Measurements from ENCODE around the gene DUS2. TPM values are rescaled to one million over a fixed set of nuclear protein-coding genes. Genes with fewer than 3 reads are reported as not detected.

DUS2 gene
- total RNA-seq (2021; fragmentation: NEBNext Ultra II Directional; extraction: Animal tissue kit (Norgen Biotek cat#: 25700)) (24.5 and 27.0 TPM in 2 replicates), polyA plus RNA-seq (2011; rRNA removed) (17.2 and 20.9 TPM in 2 replicates), polyA minus RNA-seq (2011; rRNA and poly(A)+ RNA removed) (24.0 and 31.2 TPM in 2 replicates)
- 22.2 TPM for polyA plus RNA-seq (2011; cell fraction: cytosol; rRNA removed)
- polyA plus RNA-seq (2011; cell fraction: nucleus; rRNA removed), result 35.4 TPM
- polyA plus RNA-seq (2012, experiment 1 of 2), result 15.5 to 20.7 TPM (median 20.4 TPM) in 4 replicates
- polyA plus RNA-seq (2012, experiment 2 of 2), result 12.7 TPM
- 12.3 TPM for polyA plus RNA-seq (2013, experiment 1 of 2)
- polyA plus RNA-seq (2013, experiment 2 of 2), result 10.4 TPM
- polyA minus RNA-seq (2011; cell fraction: cytosol; rRNA and poly(A)+ RNA removed), result 17.2 TPM
- polyA minus RNA-seq (2011; cell fraction: nucleus; rRNA and poly(A)+ RNA removed), result 27.8 TPM
- long read RNA-seq, experiment 1, partial matches to known transcripts, result 2 of 8 reads
- long read RNA-seq, experiment 1, other reads (novel, unspliced or antisense), result 3 of 8 reads
- long read RNA-seq, experiment 2, transcript DUS2-201 (16 exons, 1,933 nt), result minor isoform, 7 of 33 reads
- long read RNA-seq, experiment 2, transcript DUS2-207 (17 exons, 2,310 nt), result major isoform, 18 of 33 reads
- long read RNA-seq, experiment 2, partial matches to known transcripts, result 4 of 33 reads
- long read RNA-seq, experiment 2, other reads (novel, unspliced or antisense), result 4 of 33 reads

DNA sequence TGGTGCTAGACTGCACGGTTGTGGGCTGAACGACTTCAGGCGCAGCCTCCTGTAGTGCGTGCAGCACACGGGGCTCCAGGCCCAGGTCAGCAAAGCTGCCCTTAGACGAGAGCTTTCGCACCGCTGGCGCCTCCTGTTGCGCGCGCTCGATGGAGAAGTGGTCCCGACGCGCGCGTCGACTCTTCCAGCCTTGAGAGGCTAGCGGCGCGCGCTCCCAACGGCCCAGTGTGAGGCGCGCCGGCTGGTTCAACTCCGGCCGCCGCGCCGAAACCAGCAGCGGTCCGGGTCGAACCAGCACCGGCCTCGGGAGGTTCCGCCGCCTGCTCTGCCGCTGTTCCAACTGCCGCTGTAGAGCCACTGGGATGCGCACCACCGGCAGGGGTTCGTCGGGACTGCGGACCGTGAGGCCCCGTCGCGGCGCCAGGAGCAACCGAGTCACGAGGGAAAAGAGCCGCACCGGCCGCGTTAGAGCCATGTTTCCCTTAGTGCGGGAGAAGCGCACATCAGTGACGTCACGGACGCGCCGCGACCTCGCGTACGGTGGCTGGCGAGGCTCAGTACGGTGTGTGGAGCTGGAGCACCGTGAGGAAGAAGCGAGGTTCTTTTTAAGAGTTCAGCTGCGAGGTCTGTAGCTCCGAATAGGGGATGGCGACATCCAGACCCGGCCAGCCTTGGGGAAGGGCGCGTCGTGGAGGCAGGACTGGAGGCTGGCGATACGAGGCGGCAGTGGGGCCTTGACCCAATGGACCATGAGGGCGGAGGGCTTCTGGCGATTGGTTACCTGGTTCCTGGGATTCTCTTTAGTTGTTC, at the start of gene DUS2, which contains the start of gene DDX28:
Gene DUS2 (plus strand): TSS at position 557 of the 810 bp plus-strand sequence. CDS start 14,740 bp downstream, outside the sequence.
Gene DDX28 (minus strand): TSS at position 505 of the 810 bp plus-strand sequence. CDS start 30 bp downstream, at position 475.
- FAIRE-seq, result no peak
- Histone ChIP-seq H2BK15ac (ENCODE audit: low read length) (no peak within 1 kb of the TSS), H3K23me2 (ENCODE audit: low read depth, low read length) (peaks cover 12% of the 10 kb centered on the region), H2BK5ac (ENCODE audit: low read depth, low read length) (peak within 1 kb of the TSS; percentile 97), H4K20me1 (replicated peaks in 1 of 2; ENCODE audit: control insufficient read depth in 1 of 2, insufficient read depth in 2 of 2, low read length in 2 of 2) (peaks cover 0 to 3% of the 10 kb centered on the region in 2 experiments), H3K9me3 (ENCODE audit: insufficient read depth in 2 of 2, low read depth in 1 of 2, low read length in 1 of 2) (no peaks in the 10 kb centered on the region), H3K23ac (ENCODE audit: insufficient read length) (no peak within 1 kb of the TSS), H2AFZ (ENCODE audit: low read length) (peak within 1 kb of the TSS; percentile 61; the same call in 1 of the 2 replicates), H3K27ac (ENCODE audit: low read depth, low read length) (peak within 1 kb of the TSS; percentile 97), H3K4me2 (ENCODE audit: insufficient read depth in 1 of 2, low read depth in 2 of 2, low read length in 2 of 2) (peak within 1 kb of the TSS; percentile 72 to 94), H3K27me3 (replicated peaks in 1 of 4; ENCODE audit: control insufficient read depth in 3 of 4, extremely low read depth in 1 of 4, insufficient read depth in 3 of 4, low read length in 3 of 4) (no peaks in the 10 kb centered on the region), H3K4ac (replicated peaks; ENCODE audit: insufficient read length, low read depth, low read length) (no peak within 1 kb of the TSS), H2BK12ac (ENCODE audit: low read depth, low read length) (peak within 1 kb of the TSS; percentile 60; the same call in 1 of the 2 replicates), H3K18ac (ENCODE audit: extremely low read depth, low read length) (peak within 1 kb of the TSS; percentile 90), H2AK5ac (ENCODE audit: low read depth, low read length) (peak within 1 kb of the TSS; percentile 19; the same call in 1 of the 2 replicates), H3K14ac (ENCODE audit: insufficient read length) (no peak within 1 kb of the TSS), H3K79me1 (ENCODE audit: low read depth, low read length) (peaks cover 7% of the 10 kb centered on the region), H4K5ac (ENCODE audit: insufficient read length, low read depth, low read length) (peak within 1 kb of the TSS; percentile 92), H3K56ac (replicated peaks; ENCODE audit: insufficient read length, low read depth, low read length) (peak within 1 kb of the TSS; percentile 48), H2BK120ac (replicated peaks; ENCODE audit: low read depth, low read length) (no peak within 1 kb of the TSS), H2BK20ac (ENCODE audit: low read length) (no peak within 1 kb of the TSS), H3K4me1 (replicated peaks in 1 of 4; ENCODE audit: control insufficient read depth in 3 of 4, insufficient read depth in 4 of 4, low read length in 3 of 4) (peaks cover 0 to 8% (median 5%) of the 10 kb centered on the region in 4 experiments; a peak in 5 of 7 replicates), H4K91ac (replicated peaks; ENCODE audit: insufficient read length, low read length) (peak within 1 kb of the TSS; percentile 75), H3K9ac (replicated peaks in 1 of 4; ENCODE audit: extremely low read depth in 1 of 4, low read depth in 3 of 4, low read length in 3 of 4) (peak within 1 kb of the TSS; percentile 96 to 98 (median 97)), H4K8ac (ENCODE audit: extremely low read depth, insufficient read depth, low read length) (peak within 1 kb of the TSS; percentile 100; the same call in 1 of the 2 replicates), H3K36me3 (ENCODE audit: control insufficient read depth in 2 of 4, insufficient read depth in 4 of 4, low read length in 3 of 4) (peaks cover 0 to 12% (median 2%) of the 10 kb centered on the region in 4 experiments; a peak in 5 of 8 replicates), H3K4me3 (ENCODE audit: extremely low read depth in 1 of 4, insufficient read depth in 2 of 4, low read depth in 3 of 4, low read length in 4 of 4) (peak within 1 kb of the TSS; percentile 89 to 99 (median 96)), H3K79me2 (ENCODE audit: control insufficient read depth in 1 of 2, insufficient read depth in 2 of 2, low read length in 2 of 2) (peaks cover 0 to 27% of the 10 kb centered on the region in 2 experiments; a peak in 2 of 4 replicates)
- DNase-seq (ENCODE audit: low read depth in 1 of 2, low spot score in 2 of 2), result peak; percentile 70 to 99
- POLR2A ChIA-PET (ENCODE audit: partially characterized antibody), result interaction anchor here (0.6 to 4.1 kb wide), 45 partner anchors 8 to 702 kb away, joined by 3 to 28 read pairs (median 4); partner anchors contain the start of genes ACD, DPEP2, NFATC3 and PSMB10
- CTCF ChIA-PET (ENCODE audit: partially characterized antibody), result interaction anchor here (0.6 to 3.2 kb wide), 20 partner anchors 9 to 218 kb away, joined by 3 to 18 read pairs (median 4); partner anchors contain the start of gene DPEP2
- 1% methylated on average over 69 of the region's 84 CpGs; no CpG with 5 or more reads in 1 of the 2 experiments for WGBS, 2 experiments (ENCODE audit: extremely low coverage in 1 of 2, insufficient coverage in 1 of 2, insufficient read length in 1 of 2, insufficient replicate concordance in 2 of 2, low coverage in 1 of 2, low lambda C conversion rate in 2 of 2, missing lambda C conversion rate in 1 of 2)
- TF ChIP-seq BCL11A (IDR thresholded peaks at IDR 0.05; ENCODE audit: low read depth in 2 of 2, low read length in 2 of 2) (no peak), SIX5 (IDR thresholded peaks at IDR 0.05; ENCODE audit: low read depth, low read length) (no peak), SIN3A (conservative IDR thresholded peaks at IDR 0.05 in 1 of 2, IDR thresholded peaks at IDR 0.05 in 1 of 2; ENCODE audit: low read depth in 1 of 2, low read length in 2 of 2) (peak; percentile 24 to 90; a peak in 2 of 4 replicates), EGR1 (IDR thresholded peaks at IDR 0.05; ENCODE audit: borderline replicate concordance, low read depth, low read length) (no peak), SP2 (IDR thresholded peaks at IDR 0.05; ENCODE audit: low read length) (no peak), KDM1A (IDR thresholded peaks at IDR 0.05; ENCODE audit: borderline replicate concordance, low read length) (no peak), TCF12 (IDR thresholded peaks at IDR 0.05; ENCODE audit: low read depth, low read length) (no peak), BRCA1 (IDR thresholded peaks at IDR 0.05; ENCODE audit: low read depth, low read length) (0 out of 2 replicates have a peak, but pooled peaks have one; percentile 34)

Data from H1 (cell line).